ENCODE results near the gene SORT1.

DNA sequence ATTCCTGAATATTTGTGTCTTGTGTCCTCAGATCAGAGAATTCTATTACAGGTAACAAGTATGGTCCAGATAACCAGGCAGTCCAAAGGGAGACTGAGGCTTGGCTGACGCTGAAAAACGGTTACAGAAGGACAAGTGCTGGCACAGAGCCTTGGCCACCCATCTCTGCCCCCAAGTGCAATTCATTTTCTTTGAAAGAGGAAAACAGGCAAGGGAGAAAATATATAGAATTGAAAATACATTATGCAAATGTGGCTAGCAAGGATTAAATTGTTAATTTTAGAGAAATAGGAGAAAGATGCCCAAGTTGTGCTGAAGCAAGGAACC is 1.2 kb downstream of the SORT1 start:
- TF ChIP-seq CTCF (IDR thresholded peaks at IDR 0.05) (no peak), FOXJ3 (CRISPR knock-in tag; IDR thresholded peaks at IDR 0.05) (no peak), TEAD4 (IDR thresholded peaks at IDR 0.05; ENCODE audit: borderline replicate concordance, insufficient read depth) (no peak), EP300 (IDR thresholded peaks at IDR 0.05; ENCODE audit: borderline replicate concordance in 1 of 2, low read depth in 1 of 2, low read length in 1 of 2) (no peak), ELF1 (IDR thresholded peaks at IDR 0.05) (no peak), POLR2AphosphoS5 (IDR thresholded peaks at IDR 0.05; ENCODE audit: low read depth, low read length) (no peak), RFX5 (IDR thresholded peaks at IDR 0.05; ENCODE audit: low read length) (no peak), YY1 (IDR thresholded peaks at IDR 0.05; ENCODE audit: low read depth) (no peak), RAD21 (IDR thresholded peaks at IDR 0.05; ENCODE audit: low read length) (no peak), JUND (IDR thresholded peaks at IDR 0.05) (no peak)
- TF ChIP-seq, protein P1, sequence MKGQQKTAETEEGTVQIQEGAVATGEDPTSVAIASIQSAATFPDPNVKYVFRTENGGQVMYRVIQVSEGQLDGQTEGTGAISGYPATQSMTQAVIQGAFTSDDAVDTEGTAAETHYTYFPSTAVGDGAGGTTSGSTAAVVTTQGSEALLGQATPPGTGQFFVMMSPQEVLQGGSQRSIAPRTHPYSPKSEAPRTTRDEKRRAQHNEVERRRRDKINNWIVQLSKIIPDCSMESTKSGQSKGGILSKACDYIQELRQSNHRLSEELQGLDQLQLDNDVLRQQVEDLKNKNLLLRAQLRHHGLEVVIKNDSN (IDR thresholded peaks at IDR 0.05; ENCODE audit: borderline replicate concordance, low read depth) = no peak
- TF ChIP-seq, protein P2, sequence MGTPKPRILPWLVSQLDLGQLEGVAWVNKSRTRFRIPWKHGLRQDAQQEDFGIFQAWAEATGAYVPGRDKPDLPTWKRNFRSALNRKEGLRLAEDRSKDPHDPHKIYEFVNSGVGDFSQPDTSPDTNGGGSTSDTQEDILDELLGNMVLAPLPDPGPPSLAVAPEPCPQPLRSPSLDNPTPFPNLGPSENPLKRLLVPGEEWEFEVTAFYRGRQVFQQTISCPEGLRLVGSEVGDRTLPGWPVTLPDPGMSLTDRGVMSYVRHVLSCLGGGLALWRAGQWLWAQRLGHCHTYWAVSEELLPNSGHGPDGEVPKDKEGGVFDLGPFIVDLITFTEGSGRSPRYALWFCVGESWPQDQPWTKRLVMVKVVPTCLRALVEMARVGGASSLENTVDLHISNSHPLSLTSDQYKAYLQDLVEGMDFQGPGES (IDR thresholded peaks at IDR 0.05; ENCODE audit: low read depth, low read length) = no peak
- TF ChIP-seq, protein P3, sequence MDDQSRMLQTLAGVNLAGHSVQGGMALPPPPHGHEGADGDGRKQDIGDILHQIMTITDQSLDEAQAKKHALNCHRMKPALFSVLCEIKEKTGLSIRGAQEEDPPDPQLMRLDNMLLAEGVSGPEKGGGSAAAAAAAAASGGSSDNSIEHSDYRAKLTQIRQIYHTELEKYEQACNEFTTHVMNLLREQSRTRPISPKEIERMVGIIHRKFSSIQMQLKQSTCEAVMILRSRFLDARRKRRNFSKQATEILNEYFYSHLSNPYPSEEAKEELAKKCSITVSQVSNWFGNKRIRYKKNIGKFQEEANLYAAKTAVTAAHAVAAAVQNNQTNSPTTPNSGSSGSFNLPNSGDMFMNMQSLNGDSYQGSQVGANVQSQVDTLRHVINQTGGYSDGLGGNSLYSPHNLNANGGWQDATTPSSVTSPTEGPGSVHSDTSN (IDR thresholded peaks at IDR 0.05) = no peak
